H9 (cell line): ENCODE data around the gene MCF2L2. TPM values are rescaled to one million over a fixed set of nuclear protein-coding genes. Genes with fewer than 3 reads are reported as not detected.

Experiments
- DNase-seq: peaks from one replicate; pipeline ENCODE4 v3.0.0-alpha.2; 2017
- H2AFZ ChIP-seq: one replicate; pipeline ENCODE4 v1.6.1; 2013; ENCODE audit warnings: mild to moderate bottlenecking, low read length, control low read depth, moderate library complexity
- H2AK5ac ChIP-seq: 2 replicates; pipeline ENCODE4 v1.6.1; 2013; ENCODE audit warnings: low read length, control low read depth, mixed read lengths; ENCODE audit not compliant: insufficient read length
- H2BK120ac ChIP-seq: one replicate; pipeline ENCODE4 v1.6.1; 2013; ENCODE audit warnings: low read depth, mild to moderate bottlenecking, low read length, control low read depth, inconsistent platforms; ENCODE audit not compliant: poor library complexity, severe bottlenecking
- H2BK12ac ChIP-seq: 2 replicates; pipeline ENCODE4 v1.6.1; 2013; ENCODE audit warnings: low read length, control low read depth, mixed read lengths, low read depth; ENCODE audit not compliant: insufficient read length
- H2BK15ac ChIP-seq: 2 replicates; pipeline ENCODE4 v1.6.1; 2013; ENCODE audit warnings: low read depth, low read length, control low read depth
- H2BK20ac ChIP-seq: one replicate; pipeline ENCODE4 v1.6.1; 2013; ENCODE audit warnings: low read depth, mild to moderate bottlenecking, low read length, control low read depth, inconsistent platforms; ENCODE audit not compliant: poor library complexity, severe bottlenecking
- H2BK5ac ChIP-seq: 2 replicates; pipeline ENCODE4 v1.6.1; 2013; ENCODE audit warnings: low read length, control low read depth, mixed read lengths; ENCODE audit not compliant: insufficient read length
- H3K14ac ChIP-seq: 2 replicates; pipeline ENCODE4 v1.6.1; 2013; ENCODE audit warnings: low read length, control low read depth; ENCODE audit not compliant: insufficient read depth
- H3K18ac ChIP-seq: 2 replicates; pipeline ENCODE4 v1.6.1; 2013; ENCODE audit warnings: low read depth, mild to moderate bottlenecking, mixed read lengths, low read length, control low read depth; ENCODE audit not compliant: insufficient read length
- H3K23ac ChIP-seq: 2 replicates; pipeline ENCODE4 v1.6.1; 2013; ENCODE audit warnings: low read length, control low read depth, mixed read lengths, low read depth; ENCODE audit not compliant: insufficient read length
- H3K23me2 ChIP-seq: 2 replicates; pipeline ENCODE4 v1.6.1; 2013; ENCODE audit warnings: low read depth, mild to moderate bottlenecking, mixed read lengths, low read length, control low read depth; ENCODE audit not compliant: insufficient read length, poor library complexity, severe bottlenecking
- H3K27ac ChIP-seq: 2 replicates; pipeline ENCODE4 v1.5.1; 2013; ENCODE audit warnings: low read length, control low read depth, mixed read lengths, low read depth; ENCODE audit not compliant: insufficient read length
- H3K27me3 ChIP-seq: 2 replicates; pipeline ENCODE4 v1.6.1; 2013; ENCODE audit warnings: low read length, control low read depth, inconsistent platforms; ENCODE audit not compliant: insufficient read depth
- H3K4ac ChIP-seq: 2 replicates; pipeline ENCODE4 v1.6.1; 2013; ENCODE audit warnings: low read depth, mild to moderate bottlenecking, control low read depth, inconsistent platforms, low read length, moderate library complexity
- H3K4me1 ChIP-seq: 2 replicates; pipeline ENCODE4 v1.6.1; 2013; ENCODE audit warnings: low read length, control low read depth, inconsistent platforms; ENCODE audit not compliant: insufficient read depth
- H3K4me2 ChIP-seq: 2 replicates; pipeline ENCODE4 v1.6.1; 2013; ENCODE audit warnings: low read length, control low read depth, mixed read lengths; ENCODE audit not compliant: insufficient read length, insufficient read depth
- H3K56ac ChIP-seq: 2 replicates; pipeline ENCODE4 v1.6.1; 2013; ENCODE audit warnings: low read depth, mild to moderate bottlenecking, mixed read lengths, low read length, control low read depth; ENCODE audit not compliant: insufficient read length
- H3K79me1 ChIP-seq: 2 replicates; pipeline ENCODE4 v1.6.1; 2013; ENCODE audit warnings: low read depth, mild to moderate bottlenecking, moderate library complexity, low read length, control low read depth, inconsistent platforms; ENCODE audit not compliant: insufficient read depth, poor library complexity, severe bottlenecking
- H3K79me2 ChIP-seq: 2 replicates; pipeline ENCODE4 v1.6.1; 2013; ENCODE audit warnings: low read length, control low read depth, inconsistent platforms; ENCODE audit not compliant: insufficient read depth
- H3K9ac ChIP-seq: 2 replicates; pipeline ENCODE4 v1.6.1; 2013; ENCODE audit warnings: low read length, control low read depth, mixed read lengths; ENCODE audit not compliant: insufficient read length; ENCODE audit errors: extremely low read depth
- H3K9me3 ChIP-seq: one replicate; pipeline ENCODE4 v1.6.1; 2013; ENCODE audit warnings: low read depth, low read length, inconsistent platforms; ENCODE audit not compliant: control insufficient read depth
- H3T11ph ChIP-seq: one replicate; pipeline ENCODE4 v1.6.1; 2013; ENCODE audit warnings: mild to moderate bottlenecking, low read length, control low read depth, inconsistent platforms
- H4K20me1 ChIP-seq: one replicate; pipeline ENCODE4 v1.6.1; 2013; ENCODE audit not compliant: control insufficient read depth, insufficient read length, insufficient read depth
- H4K5ac ChIP-seq: 2 replicates; pipeline ENCODE4 v1.6.1; 2013; ENCODE audit warnings: low read depth, mild to moderate bottlenecking, mixed read lengths, low read length, control low read depth; ENCODE audit not compliant: insufficient read length
- H4K8ac ChIP-seq: replicated peaks from 2 replicates; pipeline ENCODE4 v1.6.1; 2013; ENCODE audit warnings: low read length, control low read depth, mixed read lengths, low read depth; ENCODE audit not compliant: insufficient read length
- H4K91ac ChIP-seq: 2 replicates; pipeline ENCODE4 v1.6.1; 2013; ENCODE audit warnings: low read depth, mild to moderate bottlenecking, moderate library complexity, mixed read lengths, low read length, control low read depth; ENCODE audit not compliant: insufficient read length
- H3K27ac Mint-ChIP-seq, 3 experiments: 2 replicates in 2 of 3; 3 replicates in 1 of 3; pipeline ENCODE4 v1.8.0; 2020 to 2021; ENCODE audit warnings: mixed read lengths in 3 of 3, mild to moderate bottlenecking in 1 of 3, moderate library complexity in 1 of 3
- H3K27me3 Mint-ChIP-seq: 2 replicates; pipeline ENCODE4 v1.8.0; 2021; ENCODE audit warnings: low read depth, mild to moderate bottlenecking, moderate library complexity, mixed read lengths
- H3K36me3 Mint-ChIP-seq, 3 experiments: 2 replicates in 2 of 3; 3 replicates in 1 of 3; pipeline ENCODE4 v1.8.0; 2020 to 2021; ENCODE audit warnings: low read depth in 3 of 3, mixed read lengths in 3 of 3; ENCODE audit not compliant: insufficient read depth in 1 of 3
- H3K4me1 Mint-ChIP-seq, 2 experiments: 2 replicates each; pipeline ENCODE4 v1.8.0; 2020; ENCODE audit warnings: mixed read lengths in 2 of 2
- H3K4me3 Mint-ChIP-seq, 2 experiments: 2 replicates in 1 of 2; 3 replicates in 1 of 2; pipeline ENCODE4 v1.8.0; 2020 to 2021; ENCODE audit warnings: mild to moderate bottlenecking in 2 of 2, mixed read lengths in 2 of 2, moderate library complexity in 1 of 2
- H3K9me3 Mint-ChIP-seq, 2 experiments: 2 replicates in 1 of 2; 3 replicates in 1 of 2; pipeline ENCODE4 v1.8.0; 2020; ENCODE audit warnings: mild to moderate bottlenecking in 2 of 2, mixed read lengths in 2 of 2, moderate library complexity in 1 of 2
- WGBS: extraction: QIAGEN DNeasy Blood & Tissue Kit; methylation state at CpG from one replicate; pipeline ENCODE4 v1.1.7; 2013; ENCODE audit warnings: missing lambda C conversion rate, low lambda C conversion rate, mixed read lengths; ENCODE audit not compliant: insufficient read length; ENCODE audit errors: extremely low coverage; 5-methylcytosine and 5-hydroxymethylcytosine counted together
- total RNA-seq: library from RNA; stranded (reverse); gene quantifications from 2 replicates; pipeline ENCODE4 v1.2.1, GENCODE V29; 2021
- TF ChIP-seq, protein P1 (sequence below): fragments of 200-600 bp; sonication (generic); conservative IDR thresholded peaks from 3 replicates; pipeline ENCODE4 v1.8.0; 2021; ENCODE audit warnings: antibody characterized with exemption, mild to moderate bottlenecking

The MCF2L2 gene
- total RNA-seq, 1 experiment from 2014 or later: 6.4 TPM

DNA sequence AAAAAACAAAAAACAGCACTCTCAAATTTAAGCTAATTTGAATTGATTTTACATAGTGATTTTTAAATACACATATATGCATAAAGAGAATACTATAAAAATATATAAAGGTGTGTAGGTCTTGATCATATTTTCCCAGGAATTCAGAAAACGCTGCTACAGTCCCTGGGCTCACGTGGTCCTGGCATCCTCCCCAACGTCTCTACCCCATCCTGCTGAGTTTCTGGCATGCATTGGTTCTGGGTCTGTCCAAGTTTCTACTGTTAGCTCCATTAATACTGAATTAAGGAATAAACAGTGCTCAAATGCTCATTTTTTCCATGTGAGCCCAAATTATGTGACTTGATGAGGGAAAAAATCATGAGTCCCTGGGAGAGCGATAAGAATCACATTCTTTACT is 233.2 kb downstream of the MCF2L2 start:
- H3K27me3 ChIP-seq: no peaks in the 10 kb centered on the region
- Mint-ChIP-seq H3K4me3 (no peak overlapping the region), H3K9me3 (no peaks in the 10 kb centered on the region), H3K36me3 (no peaks in the 10 kb centered on the region; a peak in 1 of 7 replicates), H3K27me3 (no peaks in the 10 kb centered on the region), H3K27ac (no peak overlapping the region; a peak in 1 of 7 replicates), H3K4me1 (peaks cover 6 to 8% of the 10 kb centered on the region in 2 experiments)
- no peak overlapping the region for H3K4me2 ChIP-seq
- no peak overlapping the region for H3K4ac ChIP-seq
- H3K23me2 ChIP-seq: no peaks in the 10 kb centered on the region
- H3K9me3 ChIP-seq: no peaks in the 10 kb centered on the region
- TF ChIP-seq, protein P1, sequence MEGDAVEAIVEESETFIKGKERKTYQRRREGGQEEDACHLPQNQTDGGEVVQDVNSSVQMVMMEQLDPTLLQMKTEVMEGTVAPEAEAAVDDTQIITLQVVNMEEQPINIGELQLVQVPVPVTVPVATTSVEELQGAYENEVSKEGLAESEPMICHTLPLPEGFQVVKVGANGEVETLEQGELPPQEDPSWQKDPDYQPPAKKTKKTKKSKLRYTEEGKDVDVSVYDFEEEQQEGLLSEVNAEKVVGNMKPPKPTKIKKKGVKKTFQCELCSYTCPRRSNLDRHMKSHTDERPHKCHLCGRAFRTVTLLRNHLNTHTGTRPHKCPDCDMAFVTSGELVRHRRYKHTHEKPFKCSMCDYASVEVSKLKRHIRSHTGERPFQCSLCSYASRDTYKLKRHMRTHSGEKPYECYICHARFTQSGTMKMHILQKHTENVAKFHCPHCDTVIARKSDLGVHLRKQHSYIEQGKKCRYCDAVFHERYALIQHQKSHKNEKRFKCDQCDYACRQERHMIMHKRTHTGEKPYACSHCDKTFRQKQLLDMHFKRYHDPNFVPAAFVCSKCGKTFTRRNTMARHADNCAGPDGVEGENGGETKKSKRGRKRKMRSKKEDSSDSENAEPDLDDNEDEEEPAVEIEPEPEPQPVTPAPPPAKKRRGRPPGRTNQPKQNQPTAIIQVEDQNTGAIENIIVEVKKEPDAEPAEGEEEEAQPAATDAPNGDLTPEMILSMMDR: no peak
- H2BK120ac ChIP-seq: no peak overlapping the region
- WGBS: no CpG with 5 or more reads among the region's 4 CpGs
- H3K4me1 ChIP-seq: no peaks in the 10 kb centered on the region
- H2AK5ac ChIP-seq: no peak overlapping the region
- H2BK5ac ChIP-seq: no peak overlapping the region
- H4K91ac ChIP-seq: no peak overlapping the region
- no peak overlapping the region for H2BK20ac ChIP-seq
- no peak overlapping the region for H3K18ac ChIP-seq
- no peak overlapping the region for H3K14ac ChIP-seq
- no peak overlapping the region for H4K8ac ChIP-seq
- no peaks in the 10 kb centered on the region for H3K79me1 ChIP-seq
- no peak overlapping the region for H3T11ph ChIP-seq
- H3K23ac ChIP-seq: no peak overlapping the region
- H3K27ac ChIP-seq: no peak overlapping the region
- H2AFZ ChIP-seq: no peak overlapping the region
- H3K9ac ChIP-seq: no peak overlapping the region
- H2BK12ac ChIP-seq: no peak overlapping the region
- no peak overlapping the region for H4K5ac ChIP-seq
- H4K20me1 ChIP-seq: no peaks in the 10 kb centered on the region
- H3K79me2 ChIP-seq: no peaks in the 10 kb centered on the region
- no peak for DNase-seq
- no peak overlapping the region for H2BK15ac ChIP-seq
- no peak overlapping the region for H3K56ac ChIP-seq
